ENCODE measurements around the gene FGF12. TPM values are rescaled to one million over a fixed set of nuclear protein-coding genes. Genes with fewer than 3 reads are reported as not detected.

The FGF12 gene
- total RNA-seq, 3 donors from 2014 or later, result 0.44 to 2.1 (median 0.66) TPM

DNA sequence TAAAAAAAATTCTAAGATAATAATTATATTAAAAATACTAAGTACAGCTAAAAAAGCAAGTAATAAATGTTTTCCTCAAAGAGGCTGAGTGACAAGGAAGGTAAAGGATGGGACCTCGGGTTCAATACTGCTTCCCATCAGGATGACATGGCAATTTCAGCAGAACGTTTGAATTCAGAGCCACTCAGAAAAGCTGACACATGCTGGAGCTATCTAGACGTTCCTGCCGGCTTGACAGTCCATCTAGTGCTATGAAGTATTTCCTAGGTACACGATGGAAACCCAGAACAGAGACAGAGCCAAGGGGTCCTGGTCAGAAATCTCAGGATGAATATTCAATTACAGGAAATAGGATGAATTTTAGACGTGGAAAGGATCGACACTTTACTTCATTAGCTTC is 361.8 kb downstream of the FGF12 start:
- TF ChIP-seq, protein P1, sequence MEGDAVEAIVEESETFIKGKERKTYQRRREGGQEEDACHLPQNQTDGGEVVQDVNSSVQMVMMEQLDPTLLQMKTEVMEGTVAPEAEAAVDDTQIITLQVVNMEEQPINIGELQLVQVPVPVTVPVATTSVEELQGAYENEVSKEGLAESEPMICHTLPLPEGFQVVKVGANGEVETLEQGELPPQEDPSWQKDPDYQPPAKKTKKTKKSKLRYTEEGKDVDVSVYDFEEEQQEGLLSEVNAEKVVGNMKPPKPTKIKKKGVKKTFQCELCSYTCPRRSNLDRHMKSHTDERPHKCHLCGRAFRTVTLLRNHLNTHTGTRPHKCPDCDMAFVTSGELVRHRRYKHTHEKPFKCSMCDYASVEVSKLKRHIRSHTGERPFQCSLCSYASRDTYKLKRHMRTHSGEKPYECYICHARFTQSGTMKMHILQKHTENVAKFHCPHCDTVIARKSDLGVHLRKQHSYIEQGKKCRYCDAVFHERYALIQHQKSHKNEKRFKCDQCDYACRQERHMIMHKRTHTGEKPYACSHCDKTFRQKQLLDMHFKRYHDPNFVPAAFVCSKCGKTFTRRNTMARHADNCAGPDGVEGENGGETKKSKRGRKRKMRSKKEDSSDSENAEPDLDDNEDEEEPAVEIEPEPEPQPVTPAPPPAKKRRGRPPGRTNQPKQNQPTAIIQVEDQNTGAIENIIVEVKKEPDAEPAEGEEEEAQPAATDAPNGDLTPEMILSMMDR (IDR thresholded peaks at IDR 0.05), result no peak
- TF ChIP-seq POLR2AphosphoS5 (IDR thresholded peaks at IDR 0.05), result no peak
- no peak for TF ChIP-seq POLR2A (IDR thresholded peaks at IDR 0.05)
- no peaks in the 10 kb centered on the region for H3K4me1 ChIP-seq
- no peak overlapping the region for H3K27ac ChIP-seq
- no peak for DNase-seq (ENCODE audit: low spot score in 2 of 2)
- no peaks in the 10 kb centered on the region for H3K27me3 ChIP-seq
- intact Hi-C loops (cut with DNase I; ENCODE audit: low total_unique reads), result no loop called here
- no peaks in the 10 kb centered on the region for H3K9me3 ChIP-seq
- no peak overlapping the region for H3K4me3 ChIP-seq
- no peaks in the 10 kb centered on the region for H3K36me3 ChIP-seq

DNA sequence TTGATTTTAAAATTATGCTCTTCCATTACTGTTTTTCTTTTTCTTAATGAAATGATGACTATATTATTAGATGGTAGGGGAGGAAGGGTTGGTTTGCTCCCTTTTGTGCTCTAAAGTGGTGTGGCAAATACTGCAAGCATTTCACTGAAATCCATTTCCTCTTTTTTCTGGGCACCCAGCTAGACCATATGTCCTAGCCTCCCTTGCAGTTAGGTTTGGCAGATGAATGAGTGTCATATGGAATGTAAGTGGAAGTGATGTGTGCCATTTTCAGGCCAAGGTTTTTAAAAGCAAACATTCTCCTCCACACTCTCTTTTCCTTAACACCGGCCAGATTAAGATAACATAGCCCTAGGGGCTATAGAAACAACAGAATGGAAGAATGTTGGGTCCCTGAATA is 363.0 kb downstream of the FGF12 start:
- no peak for DNase-seq (ENCODE audit: low spot score in 2 of 2)
- no peaks in the 10 kb centered on the region for H3K4me1 ChIP-seq
- H3K27me3 ChIP-seq, result no peaks in the 10 kb centered on the region
- no peaks in the 10 kb centered on the region for H3K9me3 ChIP-seq
- no peak overlapping the region for H3K4me3 ChIP-seq
- TF ChIP-seq POLR2A (IDR thresholded peaks at IDR 0.05), result no peak
- TF ChIP-seq, protein P1 (IDR thresholded peaks at IDR 0.05), result no peak
- no peak for TF ChIP-seq POLR2AphosphoS5 (IDR thresholded peaks at IDR 0.05)
- no peak overlapping the region for H3K27ac ChIP-seq
- H3K36me3 ChIP-seq, result no peaks in the 10 kb centered on the region
- intact Hi-C loops (cut with DNase I; ENCODE audit: low total_unique reads), result no loop called here

DNA sequence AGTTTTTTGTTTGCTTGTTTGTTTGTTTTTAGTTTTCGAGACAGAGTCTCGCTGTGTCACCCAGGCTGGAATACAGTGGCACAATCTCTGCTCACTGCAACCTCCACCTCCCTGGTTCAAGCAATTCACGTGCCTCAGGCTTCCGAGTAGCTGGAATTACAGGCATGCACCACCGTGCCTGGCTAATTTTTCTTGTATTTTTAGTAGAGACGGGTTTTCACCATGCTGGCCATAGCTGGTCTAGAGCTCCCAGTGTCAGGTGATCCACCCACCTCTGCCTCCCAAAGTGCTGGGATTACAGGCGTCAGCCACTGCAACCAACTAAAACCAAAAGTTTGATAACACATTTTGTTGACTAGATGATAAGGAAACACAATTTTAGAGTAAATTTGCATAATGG is 372.7 kb downstream of the FGF12 start:
- no peaks in the 10 kb centered on the region for H3K4me1 ChIP-seq
- no peak overlapping the region for H3K27ac ChIP-seq
- no peaks in the 10 kb centered on the region for H3K27me3 ChIP-seq
- H3K9me3 ChIP-seq, result no peaks in the 10 kb centered on the region
- TF ChIP-seq POLR2AphosphoS5 (IDR thresholded peaks at IDR 0.05) (no peak), POLR2A (IDR thresholded peaks at IDR 0.05) (no peak)
- TF ChIP-seq, protein P1 (IDR thresholded peaks at IDR 0.05), result no peak
- no peak for DNase-seq (ENCODE audit: low spot score in 2 of 2)
- intact Hi-C loops (cut with DNase I; ENCODE audit: low total_unique reads), result no loop called here
- H3K36me3 ChIP-seq, result no peaks in the 10 kb centered on the region
- no peak overlapping the region for H3K4me3 ChIP-seq

DNA sequence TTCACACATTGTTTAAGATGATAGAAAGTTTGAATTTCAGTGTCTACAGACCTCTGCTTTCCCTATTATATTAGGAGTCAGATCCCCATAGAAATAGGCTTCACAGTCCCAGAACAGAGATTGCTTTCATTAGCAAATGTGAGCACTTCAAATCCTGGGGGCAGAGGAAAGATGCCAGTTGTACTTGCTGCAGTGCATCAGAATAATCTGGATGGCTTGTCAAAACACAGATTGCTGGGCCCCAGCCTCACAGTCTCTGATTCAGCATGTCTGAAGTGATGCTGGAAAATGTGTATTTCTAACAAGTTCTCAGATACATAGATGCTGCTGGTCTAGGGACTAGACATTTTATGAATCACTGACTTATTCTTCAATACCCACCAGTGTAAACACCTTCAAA is 375.2 kb downstream of the FGF12 start:
- H3K4me1 ChIP-seq, result no peaks in the 10 kb centered on the region
- H3K36me3 ChIP-seq, result no peaks in the 10 kb centered on the region
- no peak overlapping the region for H3K4me3 ChIP-seq
- no peak for DNase-seq (ENCODE audit: low spot score in 2 of 2)
- intact Hi-C loops (cut with DNase I; ENCODE audit: low total_unique reads), result no loop called here
- H3K27ac ChIP-seq, result no peak overlapping the region
- H3K27me3 ChIP-seq, result no peaks in the 10 kb centered on the region
- TF ChIP-seq POLR2AphosphoS5 (IDR thresholded peaks at IDR 0.05) (no peak), POLR2A (IDR thresholded peaks at IDR 0.05) (no peak)
- TF ChIP-seq, protein P1 (IDR thresholded peaks at IDR 0.05), result no peak
- no peaks in the 10 kb centered on the region for H3K9me3 ChIP-seq

- Histone ChIP-seq H3K4me3 (no peak overlapping the region), H3K9me3 (no peaks in the 10 kb centered on the region), H3K36me3 (no peaks in the 10 kb centered on the region), H3K27ac (no peak overlapping the region), H3K27me3 (no peaks in the 10 kb centered on the region), H3K4me1 (no peaks in the 10 kb centered on the region)
- no peak for DNase-seq (ENCODE audit: low spot score in 2 of 2)
- intact Hi-C loops (cut with DNase I; ENCODE audit: low total_unique reads), result no loop called here
- TF ChIP-seq, protein P1 (IDR thresholded peaks at IDR 0.05), result no peak
- TF ChIP-seq POLR2AphosphoS5 (IDR thresholded peaks at IDR 0.05) (no peak), POLR2A (IDR thresholded peaks at IDR 0.05) (no peak)
These were observed 375.9 kb downstream of the FGF12 start for GRCh38 chr3:192351441-192351840.

All from breast epithelium (tissue), 4 donors.